ENCODE measurements around the gene ZNRD2. TPM values are rescaled to one million over a fixed set of nuclear protein-coding genes. Genes with fewer than 3 reads are reported as not detected.

Gene ZNRD2
- total RNA-seq, 1 donor from 2014 or later: 157 TPM

DNA sequence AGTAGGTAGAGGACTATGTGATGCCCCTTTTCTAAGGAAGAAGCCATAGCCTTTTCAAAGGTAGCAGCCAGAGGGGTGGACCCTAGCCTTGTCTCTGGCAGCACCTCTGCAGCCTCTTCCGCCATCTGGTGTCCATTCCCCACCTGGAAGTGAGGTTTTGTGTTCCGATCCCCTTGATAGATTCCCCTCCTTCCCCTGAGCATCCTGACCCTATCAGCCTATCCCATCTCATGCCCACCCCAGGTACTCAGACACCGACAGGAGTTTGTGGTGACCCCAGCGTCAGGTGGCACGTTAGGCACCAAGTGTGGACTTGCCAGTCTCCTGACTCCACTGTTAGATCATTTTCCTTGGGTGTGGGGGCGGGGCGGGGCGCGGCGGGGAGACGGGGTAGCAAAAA is 1.7 kb downstream of the ZNRD2 start:
- H3K4me1 ChIP-seq: peaks cover 30 to 50% of the 10 kb centered on the region in 2 donors
- no peak for DNase-seq (ENCODE audit: low spot score in 2 of 2)
- intact Hi-C loops (cut with DNase I): loop anchor here (2.0 to 5.0 kb wide), 3 partner anchors 47 to 190 kb away; partner anchors contain the start of genes SCYL1 and SLC25A45

DNA sequence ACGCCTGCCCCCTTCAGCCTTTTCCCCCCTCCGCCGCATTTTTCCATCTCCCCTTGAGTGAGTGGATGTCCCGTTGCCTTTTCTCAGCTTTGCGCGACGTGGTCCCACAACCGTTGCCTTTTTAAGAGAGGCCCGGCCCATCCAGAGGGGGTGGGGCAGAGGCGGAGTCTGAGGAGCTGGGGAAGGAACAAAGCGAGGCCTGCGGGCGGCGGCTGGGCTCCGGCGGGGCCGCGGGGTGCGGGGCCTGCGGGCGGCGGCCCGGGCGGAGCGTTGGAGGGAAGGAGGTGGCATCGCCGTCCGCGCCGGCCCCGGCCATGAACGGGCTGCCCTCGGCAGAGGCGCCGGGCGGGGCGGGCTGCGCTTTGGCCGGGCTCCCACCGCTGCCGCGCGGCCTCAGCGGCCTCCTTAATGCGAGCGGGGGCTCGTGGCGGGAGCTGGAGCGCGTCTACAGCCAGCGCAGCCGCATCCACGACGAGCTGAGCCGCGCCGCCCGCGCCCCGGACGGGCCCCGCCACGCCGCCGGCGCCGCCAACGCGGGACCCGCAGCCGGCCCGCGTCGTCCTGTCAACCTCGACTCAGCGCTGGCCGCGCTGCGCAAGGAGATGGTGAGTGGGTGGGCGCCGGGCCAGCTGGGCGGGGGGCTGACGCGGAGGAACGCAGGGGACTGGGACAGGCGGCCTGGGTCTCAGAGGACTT is 2.2 kb downstream of the ZNRD2 start, which contains the start of gene FAM89B:
TSS of gene FAM89B (plus strand) at position 183 of the 696 bp plus-strand sequence. CDS start at position 315, 132 bp downstream.
- Histone ChIP-seq H3K4me1 (peaks cover 30 to 50% of the 10 kb centered on the region in 2 donors), H3K27me3 (no peaks in the 10 kb centered on the region), H3K36me3 (no peaks in the 10 kb centered on the region), H3K27ac (peak within 1 kb of the TSS; percentile 96 to 99), H3K9me3 (no peaks in the 10 kb centered on the region), H3K4me3 (peak within 1 kb of the TSS; percentile 95 to 98)
- intact Hi-C loops (cut with DNase I): loop anchor here (2.0 to 5.0 kb wide), 3 partner anchors 48 to 190 kb away; partner anchors contain the start of genes SCYL1 and SLC25A45
- TF ChIP-seq, protein P1, sequence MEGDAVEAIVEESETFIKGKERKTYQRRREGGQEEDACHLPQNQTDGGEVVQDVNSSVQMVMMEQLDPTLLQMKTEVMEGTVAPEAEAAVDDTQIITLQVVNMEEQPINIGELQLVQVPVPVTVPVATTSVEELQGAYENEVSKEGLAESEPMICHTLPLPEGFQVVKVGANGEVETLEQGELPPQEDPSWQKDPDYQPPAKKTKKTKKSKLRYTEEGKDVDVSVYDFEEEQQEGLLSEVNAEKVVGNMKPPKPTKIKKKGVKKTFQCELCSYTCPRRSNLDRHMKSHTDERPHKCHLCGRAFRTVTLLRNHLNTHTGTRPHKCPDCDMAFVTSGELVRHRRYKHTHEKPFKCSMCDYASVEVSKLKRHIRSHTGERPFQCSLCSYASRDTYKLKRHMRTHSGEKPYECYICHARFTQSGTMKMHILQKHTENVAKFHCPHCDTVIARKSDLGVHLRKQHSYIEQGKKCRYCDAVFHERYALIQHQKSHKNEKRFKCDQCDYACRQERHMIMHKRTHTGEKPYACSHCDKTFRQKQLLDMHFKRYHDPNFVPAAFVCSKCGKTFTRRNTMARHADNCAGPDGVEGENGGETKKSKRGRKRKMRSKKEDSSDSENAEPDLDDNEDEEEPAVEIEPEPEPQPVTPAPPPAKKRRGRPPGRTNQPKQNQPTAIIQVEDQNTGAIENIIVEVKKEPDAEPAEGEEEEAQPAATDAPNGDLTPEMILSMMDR (IDR thresholded peaks at IDR 0.05): peak in 1 of 3 experiments; percentile 37
- DNase-seq (ENCODE audit: low spot score in 2 of 2): peak in 1 of 2 donors; percentile 95

More for the DNA sequence above, 1.7 kb downstream of the ZNRD2 start:
- TF ChIP-seq, protein P1 (IDR thresholded peaks at IDR 0.05): peak; percentile 30 to 58 (median 45)
- H3K27ac ChIP-seq: peak overlapping the region; percentile 96 to 99
- peak overlapping the region; percentile 95 to 98 for H3K4me3 ChIP-seq
- no peaks in the 10 kb centered on the region for H3K27me3 ChIP-seq
- H3K9me3 ChIP-seq: no peaks in the 10 kb centered on the region
- H3K36me3 ChIP-seq: no peaks in the 10 kb centered on the region

DNA sequence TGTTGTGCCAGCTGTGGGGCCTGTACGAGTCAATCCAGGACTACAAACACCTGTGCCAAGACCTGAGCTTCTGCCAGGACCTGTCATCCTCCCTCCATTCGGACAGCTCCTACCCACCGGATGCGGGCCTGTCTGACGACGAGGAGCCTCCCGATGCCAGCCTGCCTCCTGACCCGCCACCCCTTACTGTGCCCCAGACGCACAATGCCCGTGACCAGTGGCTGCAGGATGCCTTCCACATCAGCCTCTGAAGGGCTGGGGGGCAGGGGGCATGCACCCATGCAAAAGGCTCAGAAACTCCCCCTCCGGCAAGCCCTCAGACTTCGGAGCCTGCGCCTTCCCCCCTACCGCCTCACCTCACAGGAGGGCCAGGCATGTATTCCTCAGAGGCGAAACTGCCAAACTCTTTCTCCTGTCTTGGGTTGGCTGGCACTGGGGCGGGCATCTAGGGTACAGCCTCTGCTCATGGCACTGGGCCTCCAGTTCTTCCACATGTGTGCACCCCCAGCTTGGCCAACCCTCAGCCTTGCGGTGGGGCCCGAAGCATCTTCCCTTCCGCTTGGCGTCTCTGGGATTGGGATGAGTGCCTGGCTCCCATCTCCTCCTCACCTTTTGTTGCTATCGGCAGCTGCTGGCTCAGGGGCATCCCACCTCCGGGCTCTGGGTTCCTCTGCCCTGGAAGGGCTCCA is 3.3 kb downstream of the ZNRD2 start:
- no peak for DNase-seq (ENCODE audit: low spot score in 2 of 2)
- Histone ChIP-seq H3K9me3 (no peaks in the 10 kb centered on the region), H3K4me3 (peak overlapping the region; percentile 95 to 98), H3K4me1 (peaks cover 36 to 52% of the 10 kb centered on the region in 2 donors), H3K36me3 (peaks cover 2 to 5% of the 10 kb centered on the region in 2 donors), H3K27me3 (no peaks in the 10 kb centered on the region), H3K27ac (peak overlapping the region; percentile 96 to 99)
- TF ChIP-seq, protein P1 (IDR thresholded peaks at IDR 0.05): no peak
- intact Hi-C loops (cut with DNase I): loop anchor here (1.0 to 5.0 kb wide), 7 partner anchors 20 to 191 kb away; partner anchors contain the start of genes PCNX3, SCYL1 and SLC25A45

DNA sequence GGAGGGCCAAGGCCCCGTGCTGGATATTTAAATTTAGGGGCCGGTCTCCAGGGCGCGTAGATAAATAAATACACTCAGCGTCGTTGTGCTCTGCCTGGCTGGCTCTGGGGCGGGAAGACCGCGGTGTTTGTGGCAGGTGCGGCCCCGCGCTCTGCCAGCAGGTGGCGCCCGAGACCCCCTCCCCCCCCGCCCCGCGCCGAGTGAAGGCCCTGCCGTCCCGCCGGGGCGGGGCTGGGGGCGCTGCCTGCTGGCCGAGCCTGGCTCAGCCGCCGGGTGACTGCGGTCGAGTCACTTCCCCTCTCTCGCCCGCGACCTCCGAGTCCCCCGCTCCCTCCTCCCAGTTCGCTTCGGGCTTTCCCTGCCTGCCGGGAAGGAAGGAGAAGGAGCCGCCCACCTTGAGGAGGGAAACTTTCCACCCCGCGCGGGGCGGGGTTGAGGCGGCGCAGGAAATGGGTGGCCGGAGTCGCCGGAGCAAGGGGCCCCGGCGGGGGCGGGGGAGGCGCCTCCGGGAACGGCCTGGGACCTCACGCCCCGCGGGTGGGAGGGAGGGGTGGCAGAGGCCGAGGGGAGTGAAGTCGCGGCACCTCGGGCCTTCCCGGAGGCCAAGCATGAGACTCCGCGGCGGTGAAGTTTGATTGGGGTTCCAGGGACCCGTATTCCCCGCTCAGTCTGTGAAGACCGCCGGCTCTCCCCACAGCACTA is 4.0 kb downstream of the ZNRD2 start:
- Histone ChIP-seq H3K9me3 (no peaks in the 10 kb centered on the region), H3K27ac (peak overlapping the region; percentile 96 to 99), H3K36me3 (peaks cover 10 to 12% of the 10 kb centered on the region in 2 donors), H3K4me3 (peak overlapping the region; percentile 95 to 98), H3K27me3 (no peaks in the 10 kb centered on the region), H3K4me1 (peaks cover 28 to 49% of the 10 kb centered on the region in 2 donors)
- TF ChIP-seq, protein P1 (IDR thresholded peaks at IDR 0.05): peak; percentile 89 to 98 (median 92)
- peak; percentile 83 to 97 for DNase-seq (ENCODE audit: low spot score in 2 of 2)
- intact Hi-C loops (cut with DNase I): loop anchor here (1.0 to 5.0 kb wide), 6 partner anchors 19 to 192 kb away; partner anchors contain the start of genes PCNX3 and SLC25A45

Measured in ascending aorta (tissue), 2 donors.